ENCODE data around the gene SIRT2.
A peak's percentile ranks its signal among the peaks of the same experiment; 100 is the strongest.
"Not testable (repeated sequence)": the region's sequence is repeated elsewhere in the genome, so short reads cannot be mapped to it uniquely, and the experiment has no call there.

SIRT2 gene
- total RNA-seq: 74.2 to 96.9 (median 83.5) reads per million in 4 experiments

DNA sequence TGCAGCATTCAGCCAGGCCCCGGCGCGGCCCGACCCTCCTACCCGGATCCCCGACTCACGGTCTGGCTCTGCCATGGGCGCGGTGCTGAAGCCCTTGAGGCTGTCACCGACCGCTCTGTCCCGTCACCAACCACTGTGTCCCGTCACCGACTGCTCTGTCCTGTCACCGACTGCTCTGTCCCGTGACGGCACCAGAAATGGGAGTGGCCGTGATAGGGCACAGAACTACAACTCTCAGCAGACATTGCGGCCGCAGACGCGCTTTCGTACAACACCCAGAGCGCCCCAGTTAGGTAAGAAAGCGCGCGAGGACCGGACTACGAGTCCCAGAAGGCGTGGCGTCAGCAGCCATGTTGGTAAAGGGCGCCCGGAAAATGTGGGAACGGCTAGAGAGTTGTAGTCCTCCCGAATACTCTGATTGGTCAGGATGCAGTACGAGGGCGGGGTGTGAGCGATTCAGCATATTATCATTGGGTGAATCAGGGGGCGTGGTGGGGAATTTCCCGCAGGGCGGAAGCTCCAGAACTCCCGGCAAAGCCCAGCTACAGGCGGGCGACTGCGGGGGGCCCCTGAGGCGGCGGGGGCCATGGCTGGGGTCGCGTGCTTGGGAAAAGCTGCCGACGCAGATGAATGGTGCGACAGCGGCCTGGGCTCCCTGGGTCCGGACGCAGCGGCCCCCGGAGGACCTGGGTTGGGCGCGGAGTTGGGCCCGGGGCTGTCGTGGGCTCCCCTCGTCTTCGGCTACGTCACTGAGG is at the start of gene SIRT2, which contains the start of gene NFKBIB:
TSS of gene SIRT2 (minus strand) at position 172 of the 755 bp plus-strand sequence. CDS start at position 75, 97 bp downstream.
TSS of gene NFKBIB (plus strand) at position 523 of the 755 bp plus-strand sequence. CDS start at position 587, 64 bp downstream.
- DNase-seq: peak; percentile 99

DNA sequence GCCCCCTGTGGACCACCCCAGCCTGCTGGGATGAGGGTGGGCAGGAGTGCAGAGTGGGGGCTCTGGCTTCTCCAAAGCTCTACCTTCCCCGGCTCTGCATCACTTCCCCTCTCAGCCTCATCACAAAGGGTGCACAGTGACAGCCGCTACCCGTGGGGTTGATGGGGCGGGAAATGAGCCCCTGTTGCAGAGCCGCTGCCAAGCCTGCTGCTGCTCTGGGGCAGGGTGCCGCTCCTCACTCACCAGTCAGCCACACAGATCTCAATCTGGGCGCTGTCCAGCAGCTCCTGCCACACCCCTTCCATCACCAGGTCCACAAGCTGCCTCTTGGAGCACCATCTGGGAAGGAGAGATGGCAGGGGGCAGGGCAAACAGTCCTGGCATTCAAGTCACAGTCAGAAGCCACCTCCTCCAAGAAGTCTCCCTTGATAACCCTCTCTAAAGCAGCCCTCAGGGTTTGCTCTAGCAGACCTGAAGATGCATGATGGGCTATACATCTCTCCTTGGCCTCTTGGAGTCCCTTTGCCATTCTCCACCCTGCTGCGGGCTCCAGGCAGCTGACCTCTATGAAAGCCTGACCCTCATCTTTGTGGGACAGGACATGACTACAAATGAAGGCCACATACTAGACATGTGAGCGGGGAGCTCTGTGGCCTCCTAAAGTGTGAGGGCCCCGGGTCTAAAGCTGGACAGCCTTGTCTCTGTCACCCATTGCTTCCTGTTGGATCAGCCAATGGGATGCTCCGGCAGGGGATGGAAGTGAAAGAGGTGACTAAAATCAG is 47.0 kb upstream of the SIRT2 start:
- no peak for DNase-seq

DNA sequence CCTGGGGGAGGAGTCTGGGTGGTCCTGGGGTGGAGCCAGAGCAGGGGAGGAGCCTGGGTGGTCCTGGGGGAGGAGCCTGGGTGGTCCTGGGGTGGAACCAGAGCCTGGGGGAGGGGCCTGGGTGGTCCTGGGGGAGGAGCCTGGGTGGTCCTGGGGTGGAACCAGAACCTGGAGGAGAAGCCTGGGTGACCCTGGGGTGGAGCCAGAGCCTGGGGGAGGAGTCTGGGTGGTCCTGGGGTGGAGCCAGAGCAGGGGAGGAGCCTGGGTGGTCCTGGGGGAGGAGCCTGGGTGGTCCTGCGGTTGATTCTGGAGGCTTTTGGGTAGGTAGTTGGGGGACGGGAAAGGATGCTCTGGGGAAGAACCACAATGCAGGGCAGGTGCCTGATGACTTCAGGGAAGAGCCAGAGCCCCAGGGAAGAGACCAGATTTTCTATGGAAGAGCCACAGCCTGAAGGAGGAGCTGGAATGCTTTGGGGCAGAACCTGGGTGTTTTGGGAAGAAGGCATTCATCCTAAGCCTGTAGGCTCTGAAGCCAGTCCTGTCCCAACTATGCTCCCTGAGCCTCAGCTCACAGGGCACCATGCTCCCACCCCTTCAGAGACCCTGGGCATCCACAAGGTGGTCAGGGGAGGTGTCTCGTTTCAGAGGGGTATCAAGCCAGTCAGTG is 46.3 kb upstream of the SIRT2 start:
- DNase-seq: no peak

DNA sequence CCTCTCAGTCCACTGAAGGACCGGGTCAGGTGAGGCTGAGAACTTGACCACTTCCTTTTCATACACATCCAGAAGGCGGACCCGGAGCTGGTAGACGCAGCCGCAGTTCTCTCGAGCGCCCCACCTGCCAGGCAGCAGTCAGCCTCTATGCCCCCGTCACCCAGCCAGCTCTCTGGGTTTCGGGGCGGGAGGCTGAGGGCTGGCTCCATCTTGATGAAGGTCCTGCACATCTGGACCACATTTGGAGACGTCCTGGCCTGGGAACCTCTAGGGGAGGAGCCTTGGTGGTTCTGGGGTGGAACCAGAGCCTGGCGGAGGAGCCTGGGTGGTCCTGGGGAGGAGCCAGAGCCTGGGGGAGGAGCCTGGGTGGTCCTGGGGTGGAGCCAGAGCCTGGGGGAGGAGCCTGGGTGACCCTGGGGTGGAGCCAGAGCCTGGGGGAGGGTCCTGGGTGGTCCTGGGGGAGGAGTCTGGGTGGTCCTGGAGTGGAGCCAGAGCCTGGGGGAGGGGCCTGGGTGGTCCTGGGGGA is 45.6 kb upstream of the SIRT2 start:
- peak; percentile 5 for DNase-seq

DNA sequence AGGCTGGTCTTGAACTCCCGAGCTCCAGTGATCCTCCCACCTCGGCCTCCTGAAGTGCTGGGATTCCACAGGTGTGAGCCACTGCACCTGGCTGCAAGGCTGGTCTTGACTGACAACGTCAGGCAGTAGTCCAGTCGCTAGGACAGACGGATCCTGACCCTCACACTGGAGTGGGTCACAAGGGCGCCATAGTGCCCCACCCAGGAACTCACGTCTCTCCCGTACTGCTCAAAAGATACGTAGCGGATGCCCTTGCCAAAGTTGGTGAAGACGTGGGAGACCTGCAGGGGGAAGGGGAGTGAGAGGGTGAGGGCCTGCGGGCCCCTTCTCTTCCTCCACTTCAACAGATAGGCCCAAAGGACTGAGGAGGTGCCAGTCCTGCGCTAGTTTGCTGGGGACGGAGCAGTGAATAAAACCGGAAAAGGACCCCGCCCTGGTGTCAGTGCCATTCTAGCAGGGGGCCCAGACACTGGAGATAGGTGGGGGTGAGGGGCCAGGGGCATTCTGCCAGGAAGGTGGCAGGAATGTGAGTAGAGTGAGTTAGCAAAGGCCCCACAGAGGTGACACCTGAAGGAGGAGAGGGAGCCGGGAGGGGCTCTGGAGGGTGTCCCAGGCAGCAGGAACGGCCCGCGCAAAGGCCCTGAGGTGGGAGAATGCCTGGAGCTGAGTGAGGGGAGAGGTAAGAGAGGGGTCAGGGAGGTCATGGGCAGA is 43.2 kb upstream of the SIRT2 start:
- DNase-seq: no peak

DNA sequence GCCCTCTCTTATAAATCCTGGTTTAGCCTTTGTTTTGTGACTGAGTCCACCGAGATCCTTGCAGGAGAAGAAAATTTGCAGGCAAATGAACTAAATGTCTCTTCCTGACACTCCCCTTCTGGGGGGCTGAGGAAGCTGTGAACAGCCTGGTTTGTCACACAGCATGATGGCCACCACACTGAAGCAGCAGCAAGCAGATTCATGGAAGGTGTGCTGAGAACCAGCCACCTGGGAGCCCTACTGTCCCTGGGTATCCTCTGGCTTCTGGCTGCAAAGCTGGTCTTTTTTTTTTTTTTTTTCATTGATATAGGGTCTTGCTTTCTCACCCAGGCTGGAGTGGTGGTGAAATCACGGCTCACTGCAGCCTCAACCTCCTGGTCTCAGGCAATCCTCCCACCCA is 42.6 kb upstream of the SIRT2 start:
- no peak for DNase-seq

DNA sequence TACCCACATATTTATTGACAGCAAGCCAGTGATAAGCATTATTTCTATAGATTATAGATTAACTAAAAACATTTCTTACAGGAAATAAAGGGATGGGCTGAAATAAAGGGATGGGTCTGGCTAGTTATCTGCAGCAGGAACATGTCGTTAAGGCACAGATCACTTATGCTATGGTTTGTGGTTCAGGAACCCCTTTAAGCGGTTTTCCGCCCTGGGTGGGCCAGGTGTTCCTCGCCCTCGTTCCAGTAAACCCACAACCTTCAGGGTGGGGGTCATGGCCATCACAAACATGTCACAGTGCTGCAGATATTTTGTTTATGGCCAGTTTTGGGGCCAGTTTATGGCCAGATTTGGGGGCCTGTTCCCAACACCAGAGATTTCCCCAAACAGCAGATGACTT is 42.0 kb upstream of the SIRT2 start:
- DNase-seq: not testable (repeated sequence)

DNA sequence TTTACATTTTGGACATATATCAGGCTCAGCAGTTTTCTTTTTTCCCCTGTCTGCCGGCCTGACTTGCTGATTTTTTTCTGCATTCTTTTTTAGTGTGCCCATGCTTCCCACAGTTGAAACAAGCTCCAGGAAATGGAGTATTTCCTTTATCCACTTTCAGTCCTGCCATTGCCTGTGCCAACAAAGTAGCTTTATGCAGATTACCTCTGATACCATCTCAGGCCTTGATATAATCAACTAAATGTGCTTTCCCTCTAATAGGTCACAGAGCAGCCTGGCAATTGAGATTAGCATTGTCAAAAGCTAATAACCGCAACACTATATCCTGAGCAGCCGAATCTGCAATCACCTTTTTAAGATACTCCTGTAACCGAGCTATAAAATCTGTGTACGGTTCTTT is 40.5 kb upstream of the SIRT2 start:
- DNase-seq: no peak

DNA sequence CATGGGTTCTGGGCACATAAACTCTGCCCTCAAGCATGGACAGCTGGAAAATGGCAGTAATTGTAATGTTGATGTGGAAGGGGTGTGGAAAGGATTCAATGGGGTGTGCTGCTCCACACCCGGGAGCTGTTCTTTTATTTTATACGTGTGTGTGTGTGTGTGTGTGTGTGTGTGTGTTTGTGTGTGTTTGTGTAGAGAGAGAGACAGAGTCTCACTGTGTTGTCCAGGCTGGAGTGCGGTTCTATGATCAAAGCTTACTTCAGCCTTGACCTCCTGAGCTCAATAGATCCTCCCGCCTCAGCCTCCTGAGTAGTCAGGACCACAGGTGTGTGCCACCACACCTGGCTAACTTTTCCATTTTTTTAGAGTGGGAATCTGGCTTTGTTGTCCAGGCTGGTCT is 34.1 kb upstream of the SIRT2 start:
- no peak for DNase-seq

DNA sequence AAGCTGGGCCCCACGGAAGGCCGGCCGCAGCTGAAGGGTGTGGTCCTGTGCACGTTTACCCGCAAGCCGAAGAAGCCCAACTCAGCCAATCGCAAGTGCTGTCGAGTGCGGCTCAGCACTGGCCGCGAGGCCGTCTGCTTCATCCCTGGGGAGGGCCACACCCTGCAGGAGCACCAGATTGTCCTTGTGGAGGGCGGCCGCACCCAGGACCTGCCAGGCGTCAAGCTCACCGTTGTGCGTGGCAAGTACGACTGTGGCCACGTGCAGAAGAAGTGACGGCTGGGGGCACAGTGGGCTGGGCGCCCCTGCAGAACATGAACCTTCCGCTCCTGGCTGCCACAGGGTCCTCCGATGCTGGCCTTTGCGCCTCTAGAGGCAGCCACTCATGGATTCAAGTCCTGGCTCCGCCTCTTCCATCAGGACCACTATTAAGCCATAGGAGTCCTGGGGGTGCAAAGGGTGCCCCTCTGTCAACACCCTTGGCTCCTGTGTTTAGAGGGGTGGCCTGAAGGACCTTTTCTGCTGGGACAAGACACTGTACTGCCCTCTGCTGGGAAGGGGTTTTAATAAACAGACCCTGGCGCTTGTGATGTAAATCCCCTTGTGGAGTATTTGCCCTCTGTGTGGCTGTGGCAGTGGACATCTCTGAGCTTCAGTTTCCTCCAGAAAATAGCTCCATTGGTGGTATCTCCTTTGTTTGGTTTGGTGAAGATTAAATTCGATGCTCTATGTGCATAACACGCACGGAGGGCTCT is 33.2 kb upstream of the SIRT2 start:
- peak; percentile 9 for DNase-seq

DNA sequence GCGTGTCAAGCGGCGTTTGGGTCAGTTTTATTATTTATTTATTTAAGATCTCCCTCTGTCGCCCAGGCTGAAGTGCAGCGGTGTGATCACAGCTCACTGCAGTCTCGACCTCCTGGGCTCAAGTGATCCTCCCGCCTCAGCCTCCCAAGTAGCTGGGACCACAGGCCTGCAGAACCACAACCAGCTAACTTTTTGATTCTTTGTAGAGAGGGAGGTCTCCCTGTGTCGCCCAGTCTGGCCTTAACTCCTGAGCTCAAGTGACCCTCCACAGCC is 32.0 kb upstream of the SIRT2 start:
- no peak for DNase-seq

DNA sequence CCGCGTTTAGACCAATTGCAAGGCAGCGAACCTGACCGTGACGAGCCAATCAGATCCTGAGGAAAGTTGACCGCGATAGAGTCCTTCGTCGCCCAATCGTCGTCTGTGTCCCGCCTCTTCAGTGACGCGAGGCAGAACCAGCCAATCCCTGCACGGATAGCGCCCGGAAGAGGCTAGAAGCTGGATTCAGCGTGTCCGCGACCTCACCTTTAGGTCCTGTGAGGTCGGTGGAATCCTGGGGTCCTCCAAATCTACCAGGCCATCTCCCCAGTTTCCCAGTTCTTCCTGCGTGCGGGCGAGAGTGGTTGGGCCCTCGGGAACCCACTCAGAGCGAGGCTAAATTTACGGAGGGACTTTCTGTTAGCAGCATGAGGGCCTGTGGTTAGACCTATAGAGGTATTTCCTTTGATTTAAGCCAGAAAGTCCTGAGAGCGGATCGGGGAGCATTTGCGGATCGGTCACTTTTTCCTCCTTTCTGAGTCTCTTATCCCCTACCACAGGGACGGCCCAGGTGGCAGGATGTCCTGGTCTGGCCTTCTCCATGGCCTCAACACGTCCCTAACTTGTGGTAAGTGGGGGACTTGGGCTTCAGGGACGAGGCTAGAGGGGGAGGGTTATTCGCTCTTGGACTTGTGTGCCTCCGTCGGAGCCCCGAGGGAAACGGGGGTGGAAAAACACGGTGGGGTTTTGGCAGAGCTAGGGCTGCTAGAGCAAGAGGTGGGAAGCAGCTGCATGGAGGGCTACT is 31.5 kb upstream of the SIRT2 start, which contains the start of gene MRPS12:
TSS of gene MRPS12 (plus strand) at position 169 of the 745 bp plus-strand sequence. CDS start at position 520, 351 bp downstream.
- peak; percentile 95 for DNase-seq

DNA sequence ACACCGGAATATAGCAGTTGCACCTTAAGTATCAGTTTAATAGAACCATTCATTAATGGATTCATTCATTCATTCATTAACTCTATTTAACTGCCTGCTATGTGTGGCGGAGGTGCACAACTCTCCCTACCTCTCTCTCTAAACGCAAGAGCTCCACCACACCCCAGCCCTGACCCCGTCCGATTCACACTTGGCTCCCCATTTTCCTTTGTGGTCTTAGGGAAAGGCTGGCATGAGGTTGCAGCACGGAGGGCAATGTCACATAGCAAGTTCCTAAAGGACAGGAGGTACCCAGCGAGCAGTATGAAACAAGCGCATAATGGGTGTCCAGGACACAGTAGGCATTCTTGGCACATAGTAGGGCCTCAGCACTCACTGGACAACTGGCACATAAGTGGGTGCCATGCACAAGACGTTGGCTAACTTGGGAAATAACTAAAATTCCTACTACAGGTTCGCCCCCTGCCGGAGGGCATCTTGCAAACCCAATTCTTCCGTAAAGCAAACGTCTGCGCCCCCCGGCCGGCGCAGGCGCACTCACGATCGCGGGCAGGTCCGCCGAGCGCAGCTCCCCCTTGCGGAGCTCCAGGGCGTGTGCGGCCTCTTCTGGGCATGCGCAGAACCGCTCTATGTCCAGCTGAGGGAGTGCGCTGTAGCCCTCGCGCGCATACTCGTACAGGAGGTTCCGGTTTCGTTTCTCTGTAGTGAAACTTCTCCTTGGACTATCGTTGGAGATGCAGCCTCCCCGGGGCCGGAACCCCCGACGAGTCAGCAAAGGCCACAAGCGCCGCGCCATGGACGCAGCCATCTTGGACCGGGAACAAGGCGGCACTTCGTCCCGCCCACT is 30.7 kb upstream of the SIRT2 start, which contains the start of gene SARS2:
TSS of gene SARS2 (minus strand) at position 835 of the 847 bp plus-strand sequence. CDS start at position 808, 27 bp downstream.
- DNase-seq: peak; percentile 92

DNA sequence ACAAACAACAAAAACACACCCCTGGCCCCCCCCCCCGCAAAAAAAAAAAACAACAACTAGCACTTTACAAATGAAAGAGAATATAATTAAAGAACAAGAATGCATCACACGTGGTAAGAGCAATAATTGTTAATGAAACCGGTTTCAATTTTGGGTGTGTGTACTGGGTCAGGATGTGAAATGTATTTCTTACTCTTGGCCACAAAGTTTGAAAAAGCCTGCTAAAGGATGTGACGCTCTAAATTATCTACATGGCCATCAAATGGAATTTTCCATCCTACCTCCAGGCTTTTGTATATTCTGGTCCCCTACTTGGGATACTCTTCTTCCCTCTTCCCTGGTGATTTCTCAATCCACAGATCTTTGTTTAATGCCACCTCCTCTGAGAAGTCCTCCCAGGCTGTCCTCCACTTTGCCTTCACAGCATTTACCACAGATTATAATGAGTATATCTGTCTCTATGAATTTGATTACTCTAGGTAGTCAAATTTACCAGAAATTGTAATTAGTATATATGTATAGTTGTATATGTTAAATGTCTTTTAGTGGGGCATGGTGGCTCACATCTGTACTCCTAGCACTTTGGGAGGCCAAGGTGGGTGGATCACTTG is 29.1 kb upstream of the SIRT2 start:
- DNase-seq: no peak

DNA sequence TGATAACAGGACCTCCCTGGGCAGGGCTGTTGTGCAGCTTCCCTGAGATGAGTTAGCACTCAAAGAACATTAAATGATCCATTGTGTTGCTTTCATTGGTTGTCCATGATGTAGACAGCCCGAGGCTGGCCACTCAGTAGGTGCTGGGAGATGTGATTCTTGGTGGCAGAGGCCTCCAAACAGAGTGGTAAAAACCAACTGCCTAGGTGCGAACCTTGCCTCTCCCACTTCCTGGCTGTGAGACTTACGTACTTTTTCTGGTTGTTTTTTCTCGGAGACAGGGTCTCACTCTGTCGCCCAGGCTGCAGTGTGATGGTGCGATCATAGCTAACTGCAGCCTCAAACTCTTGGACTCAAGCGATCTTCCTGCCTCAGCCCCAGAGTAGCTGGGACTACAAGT is 25.0 kb upstream of the SIRT2 start:
- no peak for DNase-seq

DNA sequence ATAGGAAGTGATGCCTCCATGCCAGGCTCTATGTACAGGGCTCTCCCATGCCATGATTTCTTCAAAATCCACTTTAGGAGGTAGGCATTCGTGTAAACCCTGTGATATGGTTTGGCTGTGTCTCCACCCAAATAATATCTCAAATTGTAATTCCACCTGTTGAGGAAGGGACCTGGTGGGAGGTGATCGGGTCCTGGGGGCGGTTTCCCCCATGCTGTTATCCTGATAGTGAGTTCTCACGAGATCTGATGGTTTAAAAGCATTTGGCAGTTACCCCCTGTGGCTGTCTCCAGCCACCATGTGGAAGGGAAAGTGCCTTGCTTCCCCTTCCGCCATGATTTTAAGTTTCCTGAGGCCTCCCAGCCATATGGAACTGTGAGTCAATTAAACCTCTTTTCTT is 23.1 kb upstream of the SIRT2 start:
- no peak for DNase-seq

DNA sequence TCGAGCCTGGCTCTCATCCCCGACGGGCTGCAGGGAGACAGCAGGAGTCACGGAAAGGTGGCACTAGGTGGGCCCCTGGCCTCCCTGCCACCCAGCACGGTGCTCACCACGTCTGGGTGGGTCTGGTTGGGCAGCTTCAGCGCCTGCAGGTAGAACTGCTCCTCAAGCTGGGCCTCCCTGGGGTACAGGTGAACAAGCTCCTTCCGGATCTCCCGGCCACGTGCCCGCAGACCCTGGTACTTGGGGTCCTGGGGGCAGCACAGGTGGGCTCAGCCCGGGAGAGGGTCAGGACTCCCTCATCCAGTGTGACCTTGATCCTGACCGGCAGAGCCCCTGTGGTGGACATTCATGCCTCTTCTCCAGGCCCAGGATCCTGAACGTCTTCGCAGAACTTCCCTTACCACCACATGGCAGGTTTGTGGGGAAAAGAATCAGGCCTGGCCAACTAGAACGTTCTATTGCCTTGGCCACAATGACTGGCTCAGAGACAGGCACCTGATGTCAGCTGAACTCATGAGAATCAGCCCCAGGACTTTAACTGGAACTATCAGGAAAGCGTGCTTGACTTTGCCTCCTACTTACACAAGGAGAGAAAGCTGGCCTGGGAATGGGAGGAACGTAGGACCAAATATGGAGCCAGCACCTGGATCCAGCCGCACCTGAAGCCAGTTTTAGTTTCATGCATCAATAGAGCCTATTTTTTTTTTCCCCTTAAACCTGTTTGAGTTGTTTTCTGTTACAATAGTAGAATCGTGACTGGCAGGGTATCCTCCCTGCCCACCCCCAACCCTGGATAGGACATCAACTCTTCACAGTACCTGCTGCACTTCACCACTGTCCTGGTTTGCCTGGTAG is 22.2 kb upstream of the SIRT2 start:
- no peak for DNase-seq

DNA sequence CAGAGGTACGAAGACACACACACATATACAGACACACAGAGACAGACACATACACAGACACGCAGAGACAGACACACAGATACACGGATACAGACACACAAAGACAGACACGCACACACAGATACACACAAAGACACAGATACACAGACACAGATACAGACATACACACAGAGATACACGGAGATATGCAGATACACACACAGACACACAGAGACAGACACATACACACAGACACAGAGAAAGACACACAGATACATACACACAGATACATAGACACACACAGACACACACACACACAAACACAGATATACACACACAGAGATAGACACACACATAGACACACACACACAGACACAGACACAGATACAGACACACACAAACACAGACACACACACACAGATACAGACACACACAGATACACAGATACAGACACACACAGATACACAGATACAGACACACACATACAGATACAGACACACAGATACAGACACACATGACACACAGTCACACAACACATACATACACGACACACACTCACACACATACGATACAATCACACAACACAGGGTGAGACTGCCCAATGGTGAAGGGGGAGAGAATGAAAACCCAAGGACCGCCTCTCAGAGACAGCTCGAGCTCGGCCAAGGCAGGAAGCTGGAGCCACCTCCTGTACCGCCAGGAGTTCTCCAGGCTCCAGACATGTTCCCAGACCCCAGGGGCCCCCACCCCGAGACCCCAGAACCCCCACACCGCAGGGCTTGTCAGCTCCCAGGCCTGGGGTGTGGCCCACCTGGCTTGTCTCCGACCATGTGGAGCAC is 21.4 kb upstream of the SIRT2 start:
- no peak for DNase-seq

Data from effector CD8-positive, alpha-beta T cell (primary cell).